ENCODE results near the gene IDH3G. TPM values are rescaled to one million over a fixed set of nuclear protein-coding genes. Genes with fewer than 3 reads are reported as not detected.

The IDH3G gene
- polyA plus RNA-seq, 3 donors = 71.7 to 83.7 (median 77.2) TPM

- DNase-seq (ENCODE audit: low read depth in 3 of 3, low spot score in 2 of 3) = no peak
These were observed 57.9 kb downstream of the IDH3G start for GRCh38 chrX:153736071-153736820.

Other genes starting within 250 kb of the IDH3G start
- 10 to 100 TPM; 17.2 to 19.6 (median 18.7) TPM for gene CCNQ, start 195.2 kb downstream of the IDH3G start, polyA plus RNA-seq (ENCODE audit: insufficient read length in 3 of 3)
- 10 to 100 TPM; 37.8 to 46.1 (median 41.7) TPM for gene DUSP9, start 147.2 kb downstream of the IDH3G start, polyA plus RNA-seq (ENCODE audit: insufficient read length in 3 of 3)
- gene PNCK, start 120.6 kb downstream of the IDH3G start, polyA plus RNA-seq (ENCODE audit: insufficient read length in 3 of 3) = 1 to 10 TPM; 4.8 to 7.0 (median 5.6) TPM
- gene SLC6A8, start 106.4 kb downstream of the IDH3G start, polyA plus RNA-seq (ENCODE audit: insufficient read length in 3 of 3) = 10 to 100 TPM; 39.9 to 47.3 (median 40.5) TPM
- 100 to 1,000 TPM; 191 to 206 (median 202) TPM for gene BCAP31, start 70.0 kb downstream of the IDH3G start, polyA plus RNA-seq (ENCODE audit: insufficient read length in 3 of 3)
- 1 to 10 TPM; 7.2 to 7.7 (median 7.4) TPM for gene ABCD1, start 69.5 kb downstream of the IDH3G start, polyA plus RNA-seq (ENCODE audit: insufficient read length in 3 of 3)
- 1 to 10 TPM in 2 of 3 donors, under 1 TPM in 1; 0.96 to 1.7 (median 1.6) TPM for gene PLXNB3, start 30.1 kb downstream of the IDH3G start, polyA plus RNA-seq (ENCODE audit: insufficient read length in 3 of 3)
- gene SRPK3, start 13.3 kb downstream of the IDH3G start, polyA plus RNA-seq (ENCODE audit: insufficient read length in 3 of 3) = under 1 TPM; 0.55 to 0.78 (median 0.72) TPM
- 100 to 1,000 TPM; 135 to 164 (median 160) TPM for gene SSR4, start 293 bp upstream of the IDH3G start, polyA plus RNA-seq (ENCODE audit: insufficient read length in 3 of 3)
- 1 to 10 TPM; 6.8 to 7.1 (median 6.9) TPM for gene PDZD4, start 36.2 kb upstream of the IDH3G start, polyA plus RNA-seq (ENCODE audit: insufficient read length in 3 of 3)
- 10 to 100 TPM; 39.8 to 50.8 (median 47.8) TPM for gene L1CAM, start 91.8 kb upstream of the IDH3G start, polyA plus RNA-seq (ENCODE audit: insufficient read length in 3 of 3)
- gene AVPR2, start 110.3 kb upstream of the IDH3G start, polyA plus RNA-seq (ENCODE audit: insufficient read length in 3 of 3) = 1 to 10 TPM; 1.4 to 2.4 (median 1.7) TPM
- 10 to 100 TPM; 23.5 to 25.8 (median 23.5) TPM for gene ARHGAP4, start 131.9 kb upstream of the IDH3G start, polyA plus RNA-seq (ENCODE audit: insufficient read length in 3 of 3)
- 10 to 100 TPM; 54.7 to 62.2 (median 61.4) TPM for gene NAA10, start 140.7 kb upstream of the IDH3G start, polyA plus RNA-seq (ENCODE audit: insufficient read length in 3 of 3)
- 10 to 100 TPM; 13.9 to 17.9 (median 17.2) TPM for gene RENBP, start 150.3 kb upstream of the IDH3G start, polyA plus RNA-seq (ENCODE audit: insufficient read length in 3 of 3)
- gene HCFC1, start 177.4 kb upstream of the IDH3G start, polyA plus RNA-seq (ENCODE audit: insufficient read length in 3 of 3) = 10 to 100 TPM; 31.7 to 37.5 (median 36.7) TPM
- gene TMEM187, start 178.4 kb upstream of the IDH3G start, polyA plus RNA-seq (ENCODE audit: insufficient read length in 3 of 3) = 1 to 10 TPM; 5.8 to 6.1 (median 6.0) TPM
- gene IRAK1, start 225.5 kb upstream of the IDH3G start, polyA plus RNA-seq (ENCODE audit: insufficient read length in 3 of 3) = 10 to 100 TPM; 47.8 to 55.8 (median 53.0) TPM